T1000 (cell line): ENCODE data around the gene RAG1.
A peak's percentile ranks its signal among the peaks of the same experiment; 100 is the strongest.
"Not testable (repeated sequence)": the region's sequence is repeated elsewhere in the genome, so short reads cannot be mapped to it uniquely, and the experiment has no call there.

ENCODE experiments used
- DNase-seq: peaks from one replicate; lab custom pipeline; 2025; ENCODE audit warnings: mixed read lengths; lab: John Stamatoyannopoulos, UW

The RAG1 gene

DNA sequence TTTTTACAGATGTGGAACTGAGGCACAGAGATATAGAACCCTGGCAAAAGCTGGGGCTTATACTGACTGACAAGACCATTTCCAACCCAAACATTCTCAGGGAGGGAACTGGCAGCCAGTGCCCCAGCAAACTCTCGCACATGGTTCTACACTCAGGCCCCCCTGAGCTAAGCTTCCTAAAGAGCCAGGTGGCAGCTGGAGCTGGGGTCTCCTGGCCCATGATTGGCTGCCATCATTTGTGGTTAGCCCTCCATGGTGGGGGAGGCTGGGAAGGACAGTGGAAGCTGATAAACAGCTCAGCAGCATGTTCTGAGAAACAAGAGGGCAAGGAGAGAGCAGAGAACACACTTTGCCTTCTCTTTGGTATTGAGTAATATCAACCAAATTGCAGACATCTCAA is at the start of gene RAG1:
TSS of gene RAG1 (plus strand) at position 314 of the 400 bp plus-strand sequence. CDS start 5,298 bp downstream, outside the sequence.
- no peak for DNase-seq

DNA sequence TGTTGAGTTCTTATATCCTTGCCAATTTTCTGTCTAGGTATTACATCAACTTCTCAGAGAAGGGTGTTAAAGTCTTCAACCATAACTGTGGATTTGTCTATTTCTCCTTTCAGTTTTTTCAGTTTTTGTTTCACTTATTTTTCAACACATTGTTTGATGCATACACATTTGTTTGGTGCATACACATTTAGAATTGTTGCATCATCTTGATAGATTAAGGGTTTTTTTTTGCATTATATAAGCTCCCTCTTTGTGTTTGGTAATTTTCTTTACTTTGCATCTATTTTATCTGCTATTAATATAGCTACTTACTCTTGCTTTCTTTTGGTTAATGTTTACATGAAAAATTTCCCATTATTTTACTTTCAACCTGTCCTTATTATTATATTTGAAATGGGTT is 37.0 kb upstream of the RAG1 start:
- DNase-seq = no peak

DNA sequence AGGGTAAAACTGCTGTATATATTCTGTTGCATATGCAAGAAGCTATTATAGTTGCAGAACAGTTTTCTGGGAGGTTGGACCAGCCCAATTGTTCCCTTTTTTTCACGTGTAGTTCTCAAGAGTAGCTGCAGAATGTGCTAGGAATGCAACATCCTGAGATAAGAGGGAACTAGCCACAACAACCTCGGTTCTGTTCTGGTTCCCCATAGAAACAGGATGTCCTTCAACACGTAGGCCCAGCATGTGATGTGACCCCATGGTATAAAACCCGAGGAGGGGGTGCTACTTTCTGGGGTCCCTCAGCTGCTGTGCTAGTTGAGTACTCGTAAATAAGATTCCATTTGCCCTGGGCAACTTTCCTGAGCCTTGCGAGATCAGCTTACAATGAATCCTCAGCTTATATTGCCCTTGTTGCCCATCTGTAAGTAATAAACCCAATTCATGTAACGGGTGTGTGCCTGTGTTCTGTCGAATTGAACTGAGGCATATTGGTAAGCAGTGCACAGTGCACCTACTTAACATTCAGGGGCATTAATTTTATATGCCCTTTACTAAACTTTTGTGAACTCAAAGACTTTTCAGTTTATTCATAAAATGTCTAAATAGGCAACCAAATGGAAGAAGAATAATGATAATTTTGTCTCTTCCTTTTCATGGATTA is 34.7 kb upstream of the RAG1 start:
- no peak for DNase-seq

DNA sequence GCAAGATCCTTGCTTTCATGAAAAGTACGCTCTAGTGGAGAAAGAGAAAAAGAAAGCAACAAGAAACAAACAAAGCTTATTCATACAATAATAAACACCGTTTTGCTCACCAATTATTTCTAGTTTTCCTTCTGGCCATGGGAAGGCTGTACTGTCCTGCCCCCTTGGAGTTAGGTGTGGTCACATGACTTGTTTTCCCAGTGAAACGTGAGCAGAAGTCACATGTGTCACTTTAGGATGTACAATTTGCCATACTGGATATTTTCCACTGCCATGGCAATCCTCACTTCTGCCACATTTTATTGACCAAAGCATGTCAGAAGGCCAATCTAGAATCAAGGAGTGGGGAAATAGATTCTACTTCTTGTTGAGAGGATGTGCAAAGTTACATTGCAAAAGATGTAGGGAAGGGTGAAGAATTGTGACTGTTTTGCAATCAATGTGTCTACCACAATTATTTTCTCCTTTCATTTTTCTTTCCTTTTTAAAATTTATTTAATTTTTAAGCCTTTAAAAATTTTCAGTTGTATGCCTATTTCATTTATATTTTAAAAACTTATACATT is 33.4 kb upstream of the RAG1 start:
- no peak for DNase-seq

DNA sequence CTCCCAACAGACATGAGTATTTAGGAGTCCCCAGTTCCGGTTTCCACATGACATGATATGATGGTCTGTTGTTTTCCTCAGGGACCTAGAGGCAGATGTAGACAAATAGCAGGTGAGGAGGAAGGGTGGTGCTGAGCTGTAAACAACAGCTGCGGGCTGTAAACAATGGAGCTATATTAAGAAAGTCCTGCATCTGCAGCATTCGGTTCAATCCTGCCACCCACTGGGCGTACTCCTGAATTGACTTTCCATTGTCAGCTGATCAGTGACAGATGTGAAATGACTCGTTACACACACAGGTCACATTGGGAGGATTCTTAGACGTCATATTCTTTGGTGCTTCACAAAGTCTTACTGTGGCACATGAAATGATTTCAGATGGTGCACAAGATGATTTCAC is 26.8 kb upstream of the RAG1 start:
- DNase-seq = no peak

DNA sequence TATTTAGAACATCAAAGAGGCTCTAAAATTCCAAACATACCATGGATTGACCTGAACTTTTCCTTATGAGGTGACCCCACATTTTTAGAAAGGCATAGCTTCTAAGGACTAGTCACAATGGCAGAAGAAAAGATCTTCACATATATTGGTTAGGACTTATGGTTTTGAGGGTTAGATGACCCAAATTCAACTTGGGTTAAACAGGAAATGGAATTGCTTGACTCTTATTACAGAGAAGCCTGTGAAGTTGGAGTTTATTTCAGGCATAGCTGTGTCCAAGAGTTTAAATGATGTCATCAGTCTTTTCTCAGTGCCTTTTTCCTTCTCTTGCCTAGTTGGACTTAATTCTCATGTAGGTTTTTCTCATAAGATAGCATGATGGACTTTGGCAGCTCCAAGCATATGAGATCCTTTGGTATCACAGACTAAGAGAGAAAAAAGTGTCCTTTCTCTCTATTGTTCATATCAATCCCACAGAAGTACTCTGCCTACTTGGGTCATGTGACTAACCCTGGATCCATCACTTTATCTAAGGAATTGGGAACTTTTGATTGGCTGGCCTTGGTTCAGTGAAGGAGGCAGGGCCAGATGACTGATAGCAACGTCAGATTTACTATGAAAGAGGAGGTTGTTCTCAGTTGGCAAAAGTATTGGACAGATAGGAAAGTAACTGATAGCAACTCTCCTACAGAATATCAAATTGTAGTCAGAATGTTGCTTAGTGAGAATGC is 17.3 kb upstream of the RAG1 start:
- no peak for DNase-seq

DNA sequence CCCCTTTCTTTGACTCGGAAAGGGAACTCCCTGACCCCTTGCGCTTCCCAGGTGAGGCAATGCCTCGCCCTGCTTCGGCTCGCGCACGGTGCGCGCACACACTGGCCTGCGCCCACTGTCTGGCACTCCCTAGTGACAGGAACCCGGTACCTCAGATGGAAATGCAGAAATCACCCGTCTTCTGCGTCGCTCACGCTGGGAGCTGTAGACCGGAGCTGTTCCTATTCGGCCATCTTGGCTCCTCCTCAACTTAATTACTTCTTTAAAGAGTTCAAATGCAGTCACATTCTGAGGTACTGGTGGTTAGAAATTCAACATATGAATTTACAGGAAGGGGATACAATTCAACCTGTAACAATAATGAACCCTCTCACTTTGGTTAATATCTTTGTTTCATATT is 10.4 kb upstream of the RAG1 start:
- DNase-seq = not testable (repeated sequence)

DNA sequence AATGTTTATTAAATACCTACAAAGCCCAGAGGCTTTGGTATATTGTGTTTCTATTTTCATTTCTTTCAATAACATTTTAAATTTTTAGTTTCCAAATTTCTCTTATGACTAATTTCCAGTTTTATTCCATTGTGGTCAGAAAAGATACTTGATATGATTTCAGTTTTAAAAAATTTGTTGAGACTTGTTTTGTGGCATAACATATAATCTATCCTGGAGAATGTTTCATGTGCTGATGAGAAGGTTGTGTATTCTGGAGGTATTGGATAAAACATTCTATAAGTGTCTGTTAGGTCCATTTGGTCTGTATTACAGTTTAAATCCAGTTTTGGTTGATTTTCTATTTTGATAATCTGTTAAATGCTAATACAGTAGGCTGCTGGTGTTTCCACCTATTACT is 9.8 kb upstream of the RAG1 start:
- DNase-seq = no peak

DNA sequence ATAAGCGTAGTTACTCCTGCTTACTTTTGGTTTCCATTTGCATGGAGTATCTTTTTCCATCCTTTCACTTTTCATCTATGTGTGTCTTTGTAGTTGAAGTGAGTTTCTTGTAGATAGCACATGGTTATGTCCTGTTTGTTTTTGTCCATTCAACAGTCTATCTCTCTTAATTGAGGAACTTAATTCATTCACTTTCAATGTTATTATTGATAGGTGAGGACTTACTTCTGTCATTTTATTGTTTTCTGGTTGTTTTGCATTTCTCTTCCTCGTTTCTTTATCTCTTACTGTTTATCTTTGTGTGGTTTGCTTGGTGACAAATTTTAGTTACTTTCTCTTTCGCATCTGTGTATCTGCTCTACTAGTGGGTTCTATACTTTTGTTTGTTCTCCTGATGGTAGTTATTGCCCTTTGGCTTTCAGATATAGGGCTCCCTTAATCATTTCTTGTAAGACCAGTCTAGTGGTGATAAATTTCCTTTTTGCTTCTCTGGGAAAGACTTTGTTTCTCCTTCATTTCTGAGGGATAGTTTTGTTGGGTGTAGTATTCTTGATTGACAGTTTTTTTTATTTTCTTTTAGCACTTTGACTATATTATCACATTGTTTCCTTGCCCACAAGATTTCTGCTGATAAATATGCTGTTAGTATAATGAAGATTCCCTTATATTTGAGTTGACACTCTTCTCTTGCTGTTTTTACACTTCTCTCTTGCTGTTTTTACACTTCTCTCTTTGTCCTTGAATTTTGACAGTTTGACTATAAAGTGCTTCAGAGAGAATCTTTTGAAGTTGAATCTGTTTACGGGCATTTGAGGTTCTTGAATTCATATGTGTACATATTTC is 9.0 kb upstream of the RAG1 start:
- no peak for DNase-seq

DNA sequence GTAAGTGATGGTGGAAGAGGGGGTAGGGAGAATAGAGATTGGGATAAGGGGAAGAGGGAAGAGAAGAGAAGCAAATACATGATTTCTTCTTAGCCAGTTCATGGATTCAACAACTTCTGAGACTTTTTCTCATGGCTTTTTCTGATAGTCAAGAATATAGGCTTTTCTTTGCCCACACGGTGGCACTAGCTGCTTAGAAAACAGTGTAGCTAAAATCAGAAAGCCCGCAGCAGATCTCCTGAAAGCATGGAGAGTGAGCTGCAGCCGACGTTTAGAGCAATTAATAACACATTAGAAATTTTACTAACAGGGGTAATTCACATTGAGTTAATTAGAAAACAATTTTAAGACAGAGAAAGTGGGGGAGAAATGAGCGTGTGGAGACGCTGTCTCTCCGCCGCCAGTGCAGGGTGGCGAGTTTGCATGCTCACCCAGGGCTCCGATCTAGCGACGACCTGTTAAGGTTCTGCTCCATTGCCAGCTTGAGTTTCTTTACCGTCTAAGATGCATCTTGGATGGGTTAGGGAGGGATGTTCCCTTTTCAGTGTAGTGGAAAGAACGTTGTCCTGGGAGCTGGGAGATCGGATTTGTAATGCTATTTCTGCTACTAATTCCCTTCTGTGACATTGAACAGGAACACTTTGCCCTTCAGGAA is 3.3 kb upstream of the RAG1 start:
- DNase-seq = peak; percentile 4

DNA sequence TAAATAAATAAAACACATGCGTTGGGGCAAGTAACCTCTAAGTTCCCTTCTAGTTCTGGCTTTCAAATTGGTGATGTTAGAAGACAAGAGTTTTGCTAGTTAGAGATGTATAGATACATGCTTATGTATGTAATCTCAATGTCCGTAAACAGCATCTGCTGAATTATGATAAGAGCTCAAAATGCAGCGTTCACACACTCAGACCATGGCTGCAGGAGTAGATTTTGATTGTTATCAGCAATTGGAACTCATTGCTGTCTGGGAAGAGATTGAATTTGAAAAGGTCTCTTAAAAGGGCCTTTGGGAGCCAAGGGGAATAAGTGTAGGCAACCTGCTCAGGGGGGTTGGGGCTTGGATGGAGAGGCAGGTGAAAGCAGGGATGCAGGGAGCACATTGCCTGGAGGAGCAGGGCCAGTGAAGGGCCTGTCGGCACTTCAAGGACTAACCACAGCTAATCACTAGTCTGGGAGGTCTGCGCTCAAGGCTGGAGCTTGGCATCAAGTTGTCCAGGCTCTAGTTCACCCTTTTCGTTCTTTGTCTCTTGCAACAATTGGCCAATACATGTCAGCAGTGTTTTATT is 2.7 kb upstream of the RAG1 start:
- DNase-seq = no peak

DNA sequence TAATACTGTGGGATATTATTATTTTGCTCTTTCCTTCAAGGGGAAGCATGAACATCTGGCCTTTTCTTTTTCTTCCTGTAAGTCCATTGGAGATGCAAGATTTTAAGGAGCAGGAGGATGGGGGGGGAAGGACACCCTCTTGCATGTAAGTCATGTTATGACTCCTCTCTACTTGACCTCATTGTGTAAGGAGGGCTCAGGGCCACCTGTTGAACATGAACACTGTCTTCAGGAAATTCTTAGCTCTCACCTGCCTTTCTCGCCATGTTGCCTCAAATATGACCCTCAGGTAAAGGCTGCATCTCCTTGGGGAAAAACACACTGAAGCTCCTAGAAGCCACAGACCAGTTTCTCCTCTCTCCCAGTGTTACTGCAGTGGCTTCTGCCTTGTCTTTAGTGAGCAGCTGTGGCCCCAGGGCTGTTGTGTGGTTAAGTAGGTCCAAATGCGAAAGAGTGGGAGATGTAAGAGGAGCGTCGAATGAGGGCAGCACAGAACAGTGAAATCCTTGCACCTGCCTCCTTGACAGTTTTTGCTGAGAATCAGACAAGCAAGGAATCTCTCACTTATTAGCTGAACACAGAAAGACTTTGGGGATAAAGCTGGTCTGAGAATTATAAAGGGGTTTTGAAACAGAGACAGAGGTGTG is 1.3 kb upstream of the RAG1 start:
- DNase-seq = no peak

DNA sequence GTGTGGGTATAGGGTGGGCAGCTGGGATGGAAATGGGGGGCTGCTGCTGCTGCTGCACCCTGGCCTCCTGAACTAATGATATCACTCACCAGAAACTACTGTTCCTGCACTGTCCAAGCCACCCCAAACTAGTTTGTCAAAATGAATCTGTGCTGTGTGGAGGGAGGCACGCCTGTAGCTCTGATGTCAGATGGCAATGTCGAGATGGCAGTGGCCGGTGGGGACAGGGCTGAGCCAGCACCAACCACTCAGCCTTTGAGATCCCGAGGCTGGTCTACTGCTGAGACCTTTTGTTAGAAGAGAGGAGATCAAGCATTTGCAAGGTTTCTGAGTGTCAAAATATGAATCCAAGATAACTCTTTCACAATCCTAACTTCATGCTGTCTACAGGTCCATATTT is 1.3 kb downstream of the RAG1 start:
- no peak for DNase-seq

DNA sequence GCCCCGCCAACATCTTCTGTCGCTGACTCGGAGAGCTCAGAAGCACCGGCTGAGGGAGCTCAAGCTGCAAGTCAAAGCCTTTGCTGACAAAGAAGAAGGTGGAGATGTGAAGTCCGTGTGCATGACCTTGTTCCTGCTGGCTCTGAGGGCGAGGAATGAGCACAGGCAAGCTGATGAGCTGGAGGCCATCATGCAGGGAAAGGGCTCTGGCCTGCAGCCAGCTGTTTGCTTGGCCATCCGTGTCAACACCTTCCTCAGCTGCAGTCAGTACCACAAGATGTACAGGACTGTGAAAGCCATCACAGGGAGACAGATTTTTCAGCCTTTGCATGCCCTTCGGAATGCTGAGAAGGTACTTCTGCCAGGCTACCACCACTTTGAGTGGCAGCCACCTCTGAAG is 6.7 kb downstream of the RAG1 start:
- no peak for DNase-seq

DNA sequence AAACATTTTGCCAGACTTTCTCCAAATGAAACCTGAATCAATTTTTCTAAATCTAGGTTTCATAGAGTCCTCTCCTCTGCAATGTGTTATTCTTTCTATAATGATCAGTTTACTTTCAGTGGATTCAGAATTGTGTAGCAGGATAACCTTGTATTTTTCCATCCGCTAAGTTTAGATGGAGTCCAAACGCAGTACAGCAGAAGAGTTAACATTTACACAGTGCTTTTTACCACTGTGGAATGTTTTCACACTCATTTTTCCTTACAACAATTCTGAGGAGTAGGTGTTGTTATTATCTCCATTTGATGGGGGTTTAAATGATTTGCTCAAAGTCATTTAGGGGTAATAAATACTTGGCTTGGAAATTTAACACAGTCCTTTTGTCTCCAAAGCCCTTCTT is 9.6 kb downstream of the RAG1 start:
- no peak for DNase-seq

DNA sequence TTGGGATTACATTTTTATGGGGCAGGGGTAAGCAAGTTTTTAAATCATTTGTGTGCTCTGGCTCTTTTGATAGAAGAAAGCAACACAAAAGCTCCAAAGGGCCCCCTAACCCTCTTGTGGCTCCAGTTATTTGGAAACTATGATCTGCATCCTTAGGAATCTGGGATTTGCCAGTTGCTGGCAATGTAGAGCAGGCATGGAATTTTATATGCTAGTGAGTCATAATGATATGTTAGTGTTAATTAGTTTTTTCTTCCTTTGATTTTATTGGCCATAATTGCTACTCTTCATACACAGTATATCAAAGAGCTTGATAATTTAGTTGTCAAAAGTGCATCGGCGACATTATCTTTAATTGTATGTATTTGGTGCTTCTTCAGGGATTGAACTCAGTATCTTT is 10.1 kb downstream of the RAG1 start:
- DNase-seq = no peak

DNA sequence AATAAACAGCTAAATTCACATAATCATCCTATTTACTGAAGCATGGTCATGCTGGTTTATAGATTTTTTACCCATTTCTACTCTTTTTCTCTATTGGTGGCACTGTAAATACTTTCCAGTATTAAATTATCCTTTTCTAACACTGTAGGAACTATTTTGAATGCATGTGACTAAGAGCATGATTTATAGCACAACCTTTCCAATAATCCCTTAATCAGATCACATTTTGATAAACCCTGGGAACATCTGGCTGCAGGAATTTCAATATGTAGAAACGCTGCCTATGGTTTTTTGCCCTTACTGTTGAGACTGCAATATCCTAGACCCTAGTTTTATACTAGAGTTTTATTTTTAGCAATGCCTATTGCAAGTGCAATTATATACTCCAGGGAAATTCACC is 10.7 kb downstream of the RAG1 start:
- DNase-seq = no peak

DNA sequence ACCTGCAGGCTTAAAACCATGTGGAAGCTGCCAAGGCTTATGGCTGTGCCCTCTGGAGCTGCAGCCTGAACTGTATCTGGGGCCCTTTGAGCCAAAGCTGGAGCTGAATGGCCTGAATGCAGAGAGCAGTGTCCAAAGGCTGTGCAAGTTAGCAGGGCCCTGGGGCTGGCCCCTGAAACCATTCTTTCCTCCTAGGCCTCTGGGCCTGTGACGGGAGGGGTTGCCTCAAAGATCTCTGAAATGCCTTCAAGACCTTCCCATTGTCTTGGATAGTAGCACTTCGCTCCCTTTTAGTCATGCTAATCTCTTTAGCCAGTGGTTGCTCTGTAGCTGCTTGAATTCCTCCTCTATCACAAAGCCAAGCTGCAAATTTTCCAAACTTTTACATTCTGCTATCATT is 13.7 kb downstream of the RAG1 start:
- DNase-seq = no peak

DNA sequence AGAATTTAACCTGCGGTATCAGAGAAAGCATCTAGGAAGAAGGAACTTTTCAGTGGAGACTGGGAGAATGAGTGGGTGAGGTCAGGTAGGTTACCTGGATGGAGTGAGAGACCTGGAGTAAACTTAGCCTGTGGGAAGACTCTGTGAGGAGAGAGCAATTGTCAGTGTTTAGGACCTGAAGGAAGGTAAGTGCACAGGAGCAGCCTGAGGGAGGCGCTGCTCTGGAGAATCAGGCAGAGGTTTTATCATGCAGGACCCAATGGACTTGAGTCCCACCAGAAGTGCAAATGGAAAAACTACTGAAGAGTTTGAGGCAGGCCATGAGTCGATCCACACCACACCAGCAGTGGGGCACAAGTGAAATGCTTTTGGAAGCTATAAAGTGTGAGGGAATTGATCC is 15.9 kb downstream of the RAG1 start:
- no peak for DNase-seq

DNA sequence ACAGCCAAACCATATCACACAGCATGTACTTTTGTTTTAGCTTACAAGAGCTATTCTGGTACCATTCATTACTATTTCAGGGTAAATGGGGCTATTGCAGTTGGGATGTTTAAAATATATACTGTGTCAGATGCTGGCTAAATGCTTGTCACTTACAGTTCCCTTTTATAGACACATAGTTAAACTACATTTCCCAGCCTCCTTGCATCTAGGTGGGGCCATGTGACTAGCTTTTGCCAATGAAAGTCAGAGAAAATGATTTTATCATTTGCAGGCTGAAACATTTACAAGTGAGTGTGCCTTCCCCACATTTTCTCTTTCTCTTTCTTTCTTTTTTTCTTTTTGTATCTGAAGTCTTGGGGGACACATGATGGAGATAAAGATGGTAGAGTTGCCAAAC is 18.7 kb downstream of the RAG1 start:
- no peak for DNase-seq

DNA sequence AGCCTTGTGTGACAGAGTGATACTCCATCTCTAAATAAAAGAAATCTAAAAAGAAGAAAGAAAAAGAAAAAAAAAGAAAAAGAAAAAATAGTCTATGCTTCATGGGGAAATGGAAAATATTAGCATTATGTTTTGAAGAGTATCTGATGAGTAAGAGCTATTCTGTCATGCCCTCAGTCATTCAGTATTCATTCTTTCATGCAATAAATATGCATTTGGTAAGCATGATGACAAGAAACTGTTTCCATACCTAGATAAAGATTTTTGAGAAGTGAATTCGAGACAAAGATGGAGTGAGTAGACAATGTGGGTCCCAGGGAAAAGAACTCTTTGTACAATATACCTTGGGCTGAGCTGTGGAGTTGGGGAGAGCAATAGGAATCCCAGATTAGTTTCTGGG is 20.3 kb downstream of the RAG1 start:
- DNase-seq = no peak
